Activated T-helper 17 cell treated with anti-CD3 and anti-CD28 coated beads, Interleukin-2, amount 50 U/mL, for 72 hours (primary cell): ENCODE results near the gene PRSS33. TPM values are rescaled to one million over a fixed set of nuclear protein-coding genes. Genes with fewer than 3 reads are reported as not detected.
A peak's percentile ranks its signal among the peaks of the same experiment; 100 is the strongest.

ENCODE experiments used
- ATAC-seq: fragments of 150-1000 bp; cut with Tn5 transposase; replicated peaks from 2 replicates; pipeline ENCODE4 v1.10.0; 2021; ENCODE audit warnings: mild to moderate bottlenecking, moderate library complexity
- H3K27ac Mint-ChIP-seq: one replicate; pipeline ENCODE4 v1.8.0; 2022; ENCODE audit warnings: mixed read lengths
- H3K27me3 Mint-ChIP-seq: one replicate; pipeline ENCODE4 v1.8.0; 2022; ENCODE audit warnings: mixed read lengths
- H3K36me3 Mint-ChIP-seq: one replicate; pipeline ENCODE4 v1.8.0; 2022; ENCODE audit warnings: low read depth, mild to moderate bottlenecking, mixed read lengths
- H3K4me1 Mint-ChIP-seq: one replicate; pipeline ENCODE4 v1.8.0; 2022; ENCODE audit warnings: mixed read lengths
- H3K4me3 Mint-ChIP-seq: one replicate; pipeline ENCODE4 v1.8.0; 2022; ENCODE audit warnings: mild to moderate bottlenecking, mixed read lengths
- H3K9me3 Mint-ChIP-seq: one replicate; pipeline ENCODE4 v1.8.0; 2022; ENCODE audit warnings: mixed read lengths
- total RNA-seq, 2 donors: library from RNA; stranded (reverse); gene quantifications; one replicate each; pipeline ENCODE4 v1.2.3, GENCODE V29; 2022

PRSS33 gene, protein sequence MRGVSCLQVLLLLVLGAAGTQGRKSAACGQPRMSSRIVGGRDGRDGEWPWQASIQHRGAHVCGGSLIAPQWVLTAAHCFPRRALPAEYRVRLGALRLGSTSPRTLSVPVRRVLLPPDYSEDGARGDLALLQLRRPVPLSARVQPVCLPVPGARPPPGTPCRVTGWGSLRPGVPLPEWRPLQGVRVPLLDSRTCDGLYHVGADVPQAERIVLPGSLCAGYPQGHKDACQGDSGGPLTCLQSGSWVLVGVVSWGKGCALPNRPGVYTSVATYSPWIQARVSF
- total RNA-seq: not detected

DNA sequence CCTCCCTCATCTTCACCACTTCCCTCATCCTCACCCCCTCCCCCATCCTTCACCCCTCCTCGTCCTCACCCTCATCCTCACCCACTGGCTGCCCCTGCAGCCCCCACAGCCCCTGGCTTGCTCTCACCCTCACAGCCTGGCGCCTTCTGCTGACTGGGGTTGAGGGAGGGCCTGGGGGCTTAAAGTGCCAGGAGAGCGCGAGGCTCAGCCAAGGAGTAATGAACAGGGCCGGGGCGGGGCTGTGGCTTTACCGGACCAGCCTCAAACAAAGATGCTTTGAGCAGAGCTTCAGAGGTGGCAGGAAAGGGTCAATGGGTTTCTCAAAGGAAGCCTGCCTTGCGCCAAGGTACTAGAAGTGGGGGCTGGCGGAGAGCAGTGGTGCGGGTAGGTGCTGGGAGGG lies at the start of gene PRSS33:
PRSS33 (minus strand) TSS at position 155 of the 400 bp plus-strand sequence. CDS start 1,013 bp downstream, outside the sequence.
- H3K9me3 Mint-ChIP-seq: no peaks in the 10 kb centered on the region
- H3K4me3 Mint-ChIP-seq: peak within 1 kb of the TSS; percentile 36
- no peaks in the 10 kb centered on the region for H3K36me3 Mint-ChIP-seq
- peaks cover 15% of the 10 kb centered on the region for H3K27me3 Mint-ChIP-seq
- ATAC-seq: no peak
- H3K4me1 Mint-ChIP-seq: no peaks in the 10 kb centered on the region
- no peak within 1 kb of the TSS for H3K27ac Mint-ChIP-seq

DNA sequence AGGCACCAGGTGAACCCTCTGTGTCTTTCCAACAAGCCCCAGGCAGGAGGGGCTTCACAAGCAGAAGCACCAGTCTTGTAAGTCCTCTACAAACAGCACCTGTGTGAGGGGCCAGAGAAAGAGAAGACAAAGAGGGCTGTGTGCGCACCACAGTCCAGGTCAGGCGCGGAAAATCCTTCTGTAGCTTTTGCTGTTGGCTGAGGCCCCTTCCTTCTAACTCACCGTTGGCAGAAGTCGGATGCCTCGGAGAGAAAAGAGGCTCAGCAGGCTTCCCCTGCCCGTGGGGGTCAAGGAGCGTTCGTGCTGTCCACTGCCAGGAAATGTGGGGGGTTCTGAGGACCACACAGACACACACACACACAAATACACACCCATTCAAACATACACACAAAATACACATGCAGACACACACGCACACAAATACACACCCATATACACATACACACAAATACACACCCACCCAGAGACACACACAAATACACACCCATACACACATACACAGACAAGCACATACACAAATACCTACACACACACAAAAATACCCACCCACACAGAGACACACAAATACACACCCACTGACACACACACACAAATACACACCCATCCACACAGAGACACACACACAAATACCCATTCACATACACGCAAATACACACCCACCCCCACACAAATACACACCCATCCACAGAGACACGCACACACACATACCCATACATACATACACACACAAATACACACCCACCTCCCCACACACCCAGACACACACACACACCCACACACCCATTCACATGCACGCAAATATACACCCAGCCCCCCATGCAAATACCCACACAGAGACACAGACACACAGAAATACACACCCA lies 49.5 kb upstream of the PRSS33 start:
- Mint-ChIP-seq H3K9me3 (no peaks in the 10 kb centered on the region), H3K36me3 (no peaks in the 10 kb centered on the region), H3K4me3 (no peak overlapping the region), H3K4me1 (peaks cover 19% of the 10 kb centered on the region), H3K27me3 (peaks cover 12% of the 10 kb centered on the region), H3K27ac (no peak overlapping the region)
- no peak for ATAC-seq

DNA sequence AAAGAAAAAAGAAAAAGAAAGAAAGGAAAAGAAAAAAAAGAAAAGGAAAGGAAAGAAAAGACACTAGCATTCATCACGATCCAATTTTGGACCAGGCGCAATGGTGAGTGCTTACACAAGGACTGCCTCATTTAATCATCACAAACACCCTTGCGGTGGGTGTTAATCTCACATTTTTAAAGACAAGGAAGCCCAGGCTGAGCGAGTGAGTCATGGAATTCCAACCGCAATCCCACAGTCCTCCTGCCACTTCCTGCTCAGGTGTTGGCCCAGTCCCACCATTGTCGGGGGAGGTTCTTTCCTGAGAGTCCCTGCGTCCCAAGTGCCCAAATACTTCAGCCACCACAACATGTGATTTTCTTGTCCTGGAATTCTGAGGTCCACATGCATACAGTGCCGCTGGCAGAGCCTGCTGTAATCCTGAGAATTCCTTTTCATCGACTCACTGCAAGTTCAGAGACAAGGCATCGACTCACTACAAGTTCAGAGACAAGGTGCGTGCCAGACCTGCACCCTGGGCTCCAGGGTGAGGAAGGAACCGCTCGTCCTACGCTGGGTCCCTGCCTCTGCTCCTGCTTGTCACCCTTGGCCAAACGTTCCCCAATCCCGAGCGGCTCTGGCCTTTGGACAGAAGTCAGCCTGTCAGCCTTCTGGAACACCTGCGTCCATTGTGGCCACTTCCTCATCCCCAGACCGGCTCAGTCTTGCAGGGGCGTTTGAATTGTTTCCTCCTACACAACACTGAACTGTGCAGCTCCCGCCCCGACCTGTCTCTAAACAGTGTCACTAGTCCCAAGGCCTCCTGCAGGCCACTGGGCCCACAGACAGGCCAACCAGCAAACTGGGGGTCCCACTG lies 48.5 kb upstream of the PRSS33 start:
- Mint-ChIP-seq H3K27ac (no peak overlapping the region), H3K27me3 (peaks cover 15% of the 10 kb centered on the region), H3K4me3 (no peak overlapping the region), H3K9me3 (no peaks in the 10 kb centered on the region), H3K36me3 (no peaks in the 10 kb centered on the region), H3K4me1 (peaks cover 19% of the 10 kb centered on the region)
- no peak for ATAC-seq

DNA sequence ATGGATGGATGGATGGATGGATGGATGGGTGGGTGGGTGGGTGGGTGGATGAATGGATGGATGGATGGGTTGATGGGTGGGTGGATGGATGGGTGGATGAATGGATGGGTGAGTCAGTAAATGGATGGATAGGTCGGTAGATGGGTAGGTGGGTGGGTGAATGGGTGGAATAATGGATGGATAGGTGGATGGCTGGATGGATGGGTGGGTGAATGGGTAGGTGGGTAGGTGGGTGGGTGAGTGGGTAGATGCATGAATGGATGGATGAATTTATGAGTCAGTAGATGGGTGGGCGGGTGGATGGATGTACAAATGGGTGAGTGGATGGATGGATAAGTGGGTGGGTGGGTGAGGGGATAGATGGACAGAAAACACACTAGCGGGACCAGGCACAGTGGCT lies 47.6 kb upstream of the PRSS33 start:
- Mint-ChIP-seq H3K9me3 (no peaks in the 10 kb centered on the region), H3K4me1 (peaks cover 19% of the 10 kb centered on the region), H3K36me3 (no peaks in the 10 kb centered on the region), H3K27ac (peak overlapping the region; percentile 44), H3K27me3 (peaks cover 16% of the 10 kb centered on the region), H3K4me3 (no peak overlapping the region)
- ATAC-seq: no peak

DNA sequence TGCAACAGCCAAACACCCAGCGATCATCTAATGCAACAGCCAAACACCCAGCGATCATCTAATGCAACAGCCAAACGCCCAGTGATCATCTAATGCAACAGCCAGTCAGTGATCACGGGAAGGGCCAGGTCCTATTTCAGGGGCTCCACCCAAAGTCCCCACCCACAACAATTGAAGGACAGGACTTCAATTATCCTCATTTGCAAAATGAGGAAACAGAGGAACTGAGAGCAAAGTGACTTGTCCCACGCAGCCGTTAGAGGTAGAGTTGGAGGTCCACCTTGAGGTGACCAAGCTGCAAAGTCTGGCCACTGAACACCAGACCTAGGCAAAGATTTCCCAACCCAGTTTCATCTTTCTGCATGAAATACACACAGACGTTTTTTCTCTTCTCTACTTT lies 46.4 kb upstream of the PRSS33 start:
- H3K36me3 Mint-ChIP-seq: no peaks in the 10 kb centered on the region
- H3K4me3 Mint-ChIP-seq: no peak overlapping the region
- no peaks in the 10 kb centered on the region for H3K9me3 Mint-ChIP-seq
- peaks cover 16% of the 10 kb centered on the region for H3K27me3 Mint-ChIP-seq
- ATAC-seq: no peak
- H3K27ac Mint-ChIP-seq: no peak overlapping the region
- H3K4me1 Mint-ChIP-seq: peaks cover 19% of the 10 kb centered on the region

DNA sequence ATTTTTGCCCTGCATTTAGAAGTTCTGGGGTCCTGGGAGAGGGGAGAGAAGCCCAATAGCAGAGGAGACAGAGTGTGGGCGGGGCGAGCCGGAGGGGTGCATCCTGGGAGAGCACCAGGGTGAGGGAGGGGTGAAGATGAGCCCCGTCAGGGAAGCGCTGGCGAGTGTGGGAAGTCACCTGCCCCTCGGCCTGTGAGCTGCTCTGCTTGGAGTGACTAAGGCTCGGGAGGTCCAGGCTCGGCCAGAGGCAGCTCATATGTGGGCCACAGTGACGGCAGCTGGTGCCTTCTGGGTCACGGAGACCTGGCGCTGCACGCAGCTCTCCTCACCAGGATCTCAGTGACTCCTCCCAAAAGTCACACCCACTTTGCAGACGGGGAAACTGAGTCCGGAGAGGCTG lies 43.8 kb upstream of the PRSS33 start:
- Mint-ChIP-seq H3K9me3 (no peaks in the 10 kb centered on the region), H3K4me1 (peaks cover 5% of the 10 kb centered on the region), H3K36me3 (no peaks in the 10 kb centered on the region), H3K4me3 (no peak overlapping the region), H3K27ac (no peak overlapping the region), H3K27me3 (peaks cover 8% of the 10 kb centered on the region)
- no peak for ATAC-seq

DNA sequence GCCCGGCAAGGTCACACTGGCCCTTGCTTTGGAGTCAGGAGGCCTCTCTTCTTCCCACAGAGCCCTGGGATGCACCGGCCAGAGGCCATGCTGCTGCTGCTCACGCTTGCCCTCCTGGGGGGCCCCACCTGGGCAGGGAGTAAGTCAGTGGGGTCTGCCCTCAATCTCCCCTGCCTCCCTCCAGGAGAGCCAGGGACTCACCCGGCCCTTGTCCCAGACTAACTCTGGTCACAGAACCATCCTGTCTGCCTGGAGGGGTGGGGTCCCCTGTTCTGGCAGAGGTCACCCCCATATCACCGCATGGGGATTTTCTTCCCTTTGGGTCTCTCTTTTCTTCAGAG lies 43.0 kb upstream of the PRSS33 start:
- H3K27me3 Mint-ChIP-seq: peaks cover 8% of the 10 kb centered on the region
- peaks cover 5% of the 10 kb centered on the region for H3K4me1 Mint-ChIP-seq
- no peak overlapping the region for H3K27ac Mint-ChIP-seq
- peak overlapping the region; percentile 12 for H3K4me3 Mint-ChIP-seq
- no peaks in the 10 kb centered on the region for H3K36me3 Mint-ChIP-seq
- H3K9me3 Mint-ChIP-seq: no peaks in the 10 kb centered on the region
- ATAC-seq: peak; percentile 9

DNA sequence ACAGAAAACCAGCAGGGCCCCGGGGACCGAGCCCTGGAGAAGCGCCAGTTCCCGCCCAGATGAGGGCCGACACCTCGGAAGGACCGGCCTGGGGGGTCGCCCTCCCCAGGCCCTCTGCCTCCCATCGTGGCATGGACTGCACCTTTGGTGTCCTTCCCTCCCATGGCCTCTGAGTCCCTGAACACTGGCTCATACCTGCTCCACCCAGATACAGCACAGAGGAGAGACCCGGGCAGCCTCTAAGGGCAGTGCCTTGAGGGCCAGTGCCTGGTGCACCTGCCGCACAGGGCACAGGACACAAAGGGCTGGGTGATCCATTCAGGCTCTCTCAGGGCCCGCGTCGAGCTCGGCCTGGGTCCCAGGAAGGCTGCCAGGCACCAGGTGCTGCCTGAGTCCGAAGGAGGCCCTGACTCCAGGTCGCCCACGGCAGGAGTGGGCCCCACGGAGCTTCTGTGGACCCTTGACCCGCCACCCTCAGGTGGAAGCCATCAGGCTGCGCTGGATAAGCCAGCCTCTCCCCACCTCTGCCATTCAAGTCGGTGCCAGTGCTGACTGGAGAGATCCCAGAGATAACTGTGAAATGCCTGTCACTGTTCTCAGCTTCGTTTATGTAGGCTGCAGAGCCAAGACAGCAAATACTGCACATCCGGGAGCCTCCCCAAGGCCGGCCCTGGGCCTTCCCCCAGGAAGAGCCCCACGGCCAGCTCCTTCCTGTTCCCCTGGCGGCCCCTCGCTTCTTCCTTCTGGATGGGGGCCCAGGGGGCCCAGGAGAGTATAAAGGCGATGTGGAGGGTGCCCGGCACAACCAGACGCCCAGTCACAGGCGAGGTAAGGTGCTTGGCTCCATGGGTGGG lies 42.4 kb upstream of the PRSS33 start, which contains the start of gene ZG16B:
ZG16B (plus strand) TSS at position 803 of the 854 bp plus-strand sequence. CDS start 139 bp downstream, outside the sequence.
- peak; percentile 47 for ATAC-seq
- peaks cover 8% of the 10 kb centered on the region for H3K27me3 Mint-ChIP-seq
- no peaks in the 10 kb centered on the region for H3K36me3 Mint-ChIP-seq
- H3K4me1 Mint-ChIP-seq: peaks cover 3% of the 10 kb centered on the region
- H3K4me3 Mint-ChIP-seq: peak within 1 kb of the TSS; percentile 12
- H3K27ac Mint-ChIP-seq: no peak within 1 kb of the TSS
- no peaks in the 10 kb centered on the region for H3K9me3 Mint-ChIP-seq

DNA sequence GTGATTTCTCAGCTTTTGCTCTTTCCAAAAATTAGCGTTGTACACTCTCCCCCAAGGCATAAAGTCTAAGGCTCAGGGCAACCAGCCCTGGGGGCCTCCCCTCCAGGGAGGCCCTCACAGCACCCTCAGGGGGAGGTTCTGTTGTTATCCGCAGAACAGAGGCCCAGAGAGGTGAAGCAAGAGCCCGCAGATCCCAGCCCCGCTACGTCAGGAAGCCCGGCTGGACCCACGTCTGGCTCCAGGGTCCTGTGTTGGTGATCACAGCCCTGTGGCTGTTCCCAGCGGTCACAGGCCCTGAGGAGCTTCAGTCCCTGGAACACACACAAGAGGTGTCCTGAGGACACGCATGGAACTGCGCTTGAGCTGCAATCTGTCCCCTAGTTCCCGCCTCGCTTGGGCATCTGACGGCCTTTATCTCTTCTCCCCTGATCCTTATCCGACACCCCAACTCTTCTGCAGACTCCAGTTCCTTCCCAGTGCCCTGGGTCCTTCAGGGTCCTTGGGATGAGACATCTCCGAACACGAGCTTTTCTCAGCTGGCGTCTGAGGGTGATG lies 41.6 kb upstream of the PRSS33 start:
- ATAC-seq: no peak
- H3K27ac Mint-ChIP-seq: no peak overlapping the region
- H3K4me1 Mint-ChIP-seq: no peaks in the 10 kb centered on the region
- no peaks in the 10 kb centered on the region for H3K36me3 Mint-ChIP-seq
- no peaks in the 10 kb centered on the region for H3K9me3 Mint-ChIP-seq
- peaks cover 8% of the 10 kb centered on the region for H3K27me3 Mint-ChIP-seq
- H3K4me3 Mint-ChIP-seq: no peak overlapping the region

DNA sequence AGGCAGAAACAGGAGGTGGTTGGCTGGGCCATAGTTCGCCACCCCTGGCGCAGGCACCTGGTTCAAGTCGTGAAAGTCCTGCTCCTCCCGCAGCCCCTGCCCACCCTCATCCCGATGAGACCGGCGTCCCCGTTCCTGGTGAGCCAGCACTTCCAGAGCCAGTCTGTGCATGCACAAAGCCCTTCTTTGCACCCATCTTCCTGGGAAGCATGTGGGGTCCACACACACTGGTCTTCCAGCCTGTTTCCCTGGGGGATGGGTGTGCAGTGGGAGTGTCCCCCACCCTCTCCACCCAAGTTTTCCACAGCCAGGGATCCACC lies 41.1 kb upstream of the PRSS33 start:
- Mint-ChIP-seq H3K36me3 (no peaks in the 10 kb centered on the region), H3K4me3 (no peak overlapping the region), H3K27ac (no peak overlapping the region), H3K27me3 (peaks cover 8% of the 10 kb centered on the region), H3K9me3 (no peaks in the 10 kb centered on the region), H3K4me1 (no peaks in the 10 kb centered on the region)
- no peak for ATAC-seq

DNA sequence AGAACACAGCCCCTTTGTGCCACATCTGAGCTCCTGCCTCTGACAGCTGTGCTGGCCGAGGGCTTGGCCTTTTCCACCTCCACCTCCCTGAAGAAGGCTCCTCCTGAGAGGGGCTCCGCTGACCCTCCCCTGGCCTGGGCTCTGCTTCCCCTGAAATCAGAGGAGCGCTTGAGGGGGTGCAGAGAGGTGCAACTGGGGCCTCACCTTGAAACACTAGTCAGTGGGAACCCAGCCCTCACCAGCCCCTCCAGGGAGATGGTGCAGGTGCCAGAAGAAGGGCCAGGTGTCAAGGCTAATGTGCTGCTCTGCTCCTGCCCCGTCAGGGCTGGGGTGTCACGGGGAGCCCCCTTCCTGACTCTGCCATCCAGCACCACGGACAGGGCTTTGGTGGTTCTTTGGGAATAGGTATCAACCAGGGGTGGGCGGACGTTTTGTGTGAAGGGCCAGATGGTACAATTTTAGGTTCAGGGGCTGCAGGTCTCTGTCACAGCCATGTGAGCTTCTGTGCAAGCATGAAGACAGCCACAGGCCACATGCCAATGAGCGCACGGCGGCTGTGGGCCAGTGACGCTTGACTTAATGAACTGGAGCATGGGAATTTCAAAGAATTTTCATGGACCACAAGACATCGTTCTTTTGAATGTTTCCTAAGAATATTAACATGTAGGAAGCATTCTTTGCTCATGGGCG lies 40.6 kb upstream of the PRSS33 start:
- Mint-ChIP-seq H3K27ac (no peak overlapping the region), H3K36me3 (no peaks in the 10 kb centered on the region), H3K9me3 (no peaks in the 10 kb centered on the region), H3K4me1 (no peaks in the 10 kb centered on the region), H3K27me3 (peaks cover 8% of the 10 kb centered on the region), H3K4me3 (no peak overlapping the region)
- ATAC-seq: no peak

DNA sequence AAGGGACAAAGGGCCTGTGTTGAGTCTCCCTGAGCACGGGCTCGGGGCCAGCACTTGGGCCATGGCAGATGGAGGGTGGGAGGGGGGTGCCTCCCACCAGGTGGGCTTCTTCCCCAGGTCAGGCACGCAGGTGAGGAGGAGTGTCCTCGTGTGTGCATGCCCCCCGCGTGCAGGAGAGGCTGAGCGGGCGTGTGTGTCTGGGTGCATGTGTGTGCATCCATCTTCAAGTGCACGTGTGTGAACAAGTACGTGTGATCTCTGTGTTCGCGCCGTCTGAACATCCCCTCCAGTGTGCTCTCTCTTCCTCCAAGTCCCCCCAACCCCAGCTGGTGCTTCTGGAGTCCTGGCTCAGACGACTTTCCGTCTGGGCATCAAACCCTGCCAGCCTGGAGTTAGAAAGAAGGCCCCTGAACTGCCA lies 40.0 kb upstream of the PRSS33 start:
- no peak overlapping the region for H3K27ac Mint-ChIP-seq
- no peaks in the 10 kb centered on the region for H3K9me3 Mint-ChIP-seq
- no peaks in the 10 kb centered on the region for H3K4me1 Mint-ChIP-seq
- H3K36me3 Mint-ChIP-seq: no peaks in the 10 kb centered on the region
- no peak overlapping the region for H3K4me3 Mint-ChIP-seq
- ATAC-seq: no peak
- H3K27me3 Mint-ChIP-seq: peaks cover 4% of the 10 kb centered on the region
